ENCODE results near the gene CWC27.

GRCh38 chr5:64944868-64945267 lies 176.1 kb downstream of the CWC27 start:
- TF ChIP-seq POLR2A (IDR thresholded peaks at IDR 0.05) (no peak), CTCF (IDR thresholded peaks at IDR 0.05) (no peak)

Data from vagina (tissue), 2 donors.